HEK293 (cell line): ENCODE results near the gene SUPT5H.

Experiments used
- HOXA7 ChIP-seq: sonication (generic); formaldehyde crosslinking; IDR thresholded peaks from 2 replicates; pipeline ENCODE4 v1.8.1; 2022; ENCODE audit warnings: missing genetic modification reagents, borderline replicate concordance
- HOXD13 ChIP-seq: sonication (generic); formaldehyde crosslinking; IDR thresholded peaks from 2 replicates; pipeline ENCODE4 v1.8.0; 2022; ENCODE audit warnings: missing genetic modification reagents, borderline replicate concordance
- KLF16 ChIP-seq: fragments of 450-650 bp; formaldehyde crosslinking; IDR thresholded peaks from 2 replicates; pipeline ENCODE4 v1.5.1; 2017; ENCODE audit warnings: missing biosample characterization, missing genetic modification characterization
- PRDM1 ChIP-seq: fragments of 450-650 bp; formaldehyde crosslinking; IDR thresholded peaks from 2 replicates; pipeline ENCODE4; 2016; ENCODE audit warnings: missing biosample characterization, missing genetic modification characterization
- SETDB1 ChIP-seq: IDR thresholded peaks from one replicate; pipeline ENCODE4 v1.6.1; 2017; ENCODE audit warnings: mild to moderate bottlenecking, low read length, moderate library complexity, mixed read lengths; ENCODE audit not compliant: insufficient read length
- YY2 ChIP-seq: fragments of 450-650 bp; formaldehyde crosslinking; IDR thresholded peaks from 2 replicates; pipeline ENCODE4 v1.5.1; 2016; ENCODE audit warnings: missing biosample characterization, missing genetic modification characterization
- ZBTB17 ChIP-seq: fragments of 450-650 bp; formaldehyde crosslinking; IDR thresholded peaks from 2 replicates; pipeline ENCODE4 v1.5.1; 2016; ENCODE audit warnings: missing biosample characterization, missing genetic modification characterization
- ZBTB20 ChIP-seq: fragments of 450-650 bp; formaldehyde crosslinking; IDR thresholded peaks from 2 replicates; pipeline ENCODE4 v1.5.1; 2016; ENCODE audit warnings: missing biosample characterization, missing genetic modification characterization
- ZBTB21 ChIP-seq: fragments of 450-650 bp; formaldehyde crosslinking; IDR thresholded peaks from 2 replicates; pipeline ENCODE4 v1.5.1; 2017; ENCODE audit warnings: missing biosample characterization, missing genetic modification characterization
- ZEB2 ChIP-seq: fragments of 450-650 bp; formaldehyde crosslinking; IDR thresholded peaks from 2 replicates; pipeline ENCODE4 v1.5.1; 2016; ENCODE audit warnings: missing biosample characterization, missing genetic modification characterization
- ZNF16 ChIP-seq: fragments of 450-650 bp; formaldehyde crosslinking; IDR thresholded peaks from 2 replicates; pipeline ENCODE4 v1.5.1; 2016; ENCODE audit warnings: low read depth, missing biosample characterization, missing genetic modification characterization
- ZNF2 ChIP-seq: fragments of 450-650 bp; formaldehyde crosslinking; IDR thresholded peaks from 2 replicates; pipeline ENCODE4 v1.5.1; 2016; ENCODE audit warnings: missing biosample characterization, missing genetic modification characterization
- ZNF248 ChIP-seq: fragments of 450-650 bp; formaldehyde crosslinking; IDR thresholded peaks from 2 replicates; pipeline ENCODE4 v1.5.1; 2017; ENCODE audit warnings: missing biosample characterization, missing genetic modification characterization
- ZNF501 ChIP-seq: fragments of 450-650 bp; formaldehyde crosslinking; IDR thresholded peaks from 2 replicates; pipeline ENCODE4 v1.5.1; 2016; ENCODE audit warnings: missing biosample characterization, missing genetic modification characterization
- ZNF530 ChIP-seq: fragments of 450-650 bp; formaldehyde crosslinking; IDR thresholded peaks from 2 replicates; pipeline ENCODE4 v1.5.1; 2016; ENCODE audit warnings: low read depth, missing biosample characterization, missing genetic modification characterization
- ZNF549 ChIP-seq: fragments of 450-650 bp; IDR thresholded peaks from 2 replicates; pipeline ENCODE4 v1.5.1; 2018; ENCODE audit warnings: missing biosample characterization, missing genetic modification characterization, mild to moderate bottlenecking, inconsistent platforms, moderate library complexity
- ZNF600 ChIP-seq: fragments of 450-650 bp; formaldehyde crosslinking; IDR thresholded peaks from 2 replicates; pipeline ENCODE4 v1.5.1; 2016; ENCODE audit warnings: missing biosample characterization, missing genetic modification characterization
- ZNF629 ChIP-seq: fragments of 450-650 bp; formaldehyde crosslinking; IDR thresholded peaks from 2 replicates; pipeline ENCODE4 v1.5.1; 2017; ENCODE audit warnings: missing biosample characterization, missing genetic modification characterization
- ZNF664 ChIP-seq: fragments of 450-650 bp; formaldehyde crosslinking; IDR thresholded peaks from 2 replicates; pipeline ENCODE4 v1.5.1; 2016; ENCODE audit warnings: missing biosample characterization, missing genetic modification characterization
- ZNF701 ChIP-seq: fragments of 450-650 bp; formaldehyde crosslinking; IDR thresholded peaks from 2 replicates; pipeline ENCODE4 v1.5.1; 2016; ENCODE audit warnings: missing biosample characterization, missing genetic modification characterization
- ZNF707 ChIP-seq: fragments of 450-650 bp; formaldehyde crosslinking; IDR thresholded peaks from 2 replicates; pipeline ENCODE4 v1.5.1; 2016; ENCODE audit warnings: missing biosample characterization, missing genetic modification characterization
- ZNF777 ChIP-seq: fragments of 450-650 bp; formaldehyde crosslinking; IDR thresholded peaks from 2 replicates; pipeline ENCODE4 v1.5.1; 2017; ENCODE audit warnings: missing biosample characterization, missing genetic modification characterization, borderline replicate concordance
- ZNF792 ChIP-seq: fragments of 450-650 bp; formaldehyde crosslinking; IDR thresholded peaks from 2 replicates; pipeline ENCODE4 v1.5.1; 2016; ENCODE audit warnings: missing biosample characterization, missing genetic modification characterization
- ZSCAN16 ChIP-seq: fragments of 450-650 bp; formaldehyde crosslinking; IDR thresholded peaks from 2 replicates; pipeline ENCODE4 v1.5.1; 2016; ENCODE audit warnings: missing biosample characterization, missing genetic modification characterization
- ZXDB ChIP-seq: fragments of 450-650 bp; formaldehyde crosslinking; IDR thresholded peaks from 2 replicates; pipeline ENCODE4 v1.5.1; 2016; ENCODE audit warnings: missing biosample characterization, missing genetic modification characterization
- TF ChIP-seq, protein P1 (sequence below): fragments of 450-650 bp; formaldehyde crosslinking; conservative IDR thresholded peaks from 2 replicates; pipeline ENCODE4 v1.5.1; 2016; ENCODE audit warnings: low read depth, missing biosample characterization, missing genetic modification characterization
- TF ChIP-seq, protein P2 (sequence below): fragments of 450-650 bp; formaldehyde crosslinking; IDR thresholded peaks from 2 replicates; pipeline ENCODE4 v1.5.1; 2016; ENCODE audit warnings: missing biosample characterization, missing genetic modification characterization
- TF ChIP-seq, protein P3 (sequence below): fragments of 450-650 bp; formaldehyde crosslinking; optimal IDR thresholded peaks from 2 replicates; pipeline ENCODE3; 2016; ENCODE audit warnings: missing biosample characterization, mild to moderate bottlenecking, missing genetic modification characterization
- TF ChIP-seq, protein P4 (sequence below): fragments of 450-650 bp; formaldehyde crosslinking; IDR thresholded peaks from 2 replicates; pipeline ENCODE4 v1.5.1; 2016; ENCODE audit warnings: missing biosample characterization, missing genetic modification characterization
- TF ChIP-seq, protein P5 (sequence below): fragments of 450-650 bp; formaldehyde crosslinking; IDR thresholded peaks from 2 replicates; pipeline ENCODE4 v1.5.1; 2017; ENCODE audit warnings: missing biosample characterization, mild to moderate bottlenecking, missing genetic modification characterization, moderate library complexity
- TF ChIP-seq, protein P6 (sequence below): fragments of 450-650 bp; formaldehyde crosslinking; IDR thresholded peaks from 2 replicates; pipeline ENCODE4 v1.5.1; 2016; ENCODE audit warnings: missing biosample characterization, missing genetic modification characterization

The SUPT5H gene

DNA sequence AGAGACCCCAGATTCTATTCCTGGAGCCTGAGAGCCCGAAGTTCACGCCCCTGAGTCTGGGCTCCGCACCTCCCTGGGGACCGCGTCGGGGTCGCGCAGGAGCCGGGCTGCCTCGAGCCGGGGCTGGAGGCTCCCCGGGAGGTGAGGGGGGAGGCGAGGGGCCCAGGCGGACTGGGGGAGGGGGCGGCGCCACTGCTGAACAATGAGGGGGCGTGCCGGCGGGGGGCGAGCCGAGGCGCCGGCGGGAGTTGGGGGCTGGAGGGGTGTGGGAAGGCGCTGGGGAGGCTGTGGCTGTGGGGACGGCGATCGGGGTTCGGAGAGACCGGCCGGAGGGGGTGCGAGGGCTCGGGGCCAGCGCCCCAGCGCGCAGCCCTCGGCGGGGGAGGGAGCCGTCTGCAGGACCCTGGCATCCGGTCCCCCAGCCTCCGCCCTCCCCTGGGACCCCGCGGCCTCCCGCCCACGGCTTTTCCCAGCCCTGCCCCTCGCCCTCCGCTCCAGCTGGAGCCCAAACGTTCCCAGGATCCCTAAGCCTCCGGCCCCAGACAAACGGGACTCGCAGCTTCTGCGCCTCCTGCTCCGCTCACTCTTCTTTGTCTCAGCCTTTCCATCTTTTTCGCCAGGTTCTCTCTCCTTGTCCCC lies 32.0 kb upstream of the SUPT5H start (continued):
- TF ChIP-seq, protein P1, sequence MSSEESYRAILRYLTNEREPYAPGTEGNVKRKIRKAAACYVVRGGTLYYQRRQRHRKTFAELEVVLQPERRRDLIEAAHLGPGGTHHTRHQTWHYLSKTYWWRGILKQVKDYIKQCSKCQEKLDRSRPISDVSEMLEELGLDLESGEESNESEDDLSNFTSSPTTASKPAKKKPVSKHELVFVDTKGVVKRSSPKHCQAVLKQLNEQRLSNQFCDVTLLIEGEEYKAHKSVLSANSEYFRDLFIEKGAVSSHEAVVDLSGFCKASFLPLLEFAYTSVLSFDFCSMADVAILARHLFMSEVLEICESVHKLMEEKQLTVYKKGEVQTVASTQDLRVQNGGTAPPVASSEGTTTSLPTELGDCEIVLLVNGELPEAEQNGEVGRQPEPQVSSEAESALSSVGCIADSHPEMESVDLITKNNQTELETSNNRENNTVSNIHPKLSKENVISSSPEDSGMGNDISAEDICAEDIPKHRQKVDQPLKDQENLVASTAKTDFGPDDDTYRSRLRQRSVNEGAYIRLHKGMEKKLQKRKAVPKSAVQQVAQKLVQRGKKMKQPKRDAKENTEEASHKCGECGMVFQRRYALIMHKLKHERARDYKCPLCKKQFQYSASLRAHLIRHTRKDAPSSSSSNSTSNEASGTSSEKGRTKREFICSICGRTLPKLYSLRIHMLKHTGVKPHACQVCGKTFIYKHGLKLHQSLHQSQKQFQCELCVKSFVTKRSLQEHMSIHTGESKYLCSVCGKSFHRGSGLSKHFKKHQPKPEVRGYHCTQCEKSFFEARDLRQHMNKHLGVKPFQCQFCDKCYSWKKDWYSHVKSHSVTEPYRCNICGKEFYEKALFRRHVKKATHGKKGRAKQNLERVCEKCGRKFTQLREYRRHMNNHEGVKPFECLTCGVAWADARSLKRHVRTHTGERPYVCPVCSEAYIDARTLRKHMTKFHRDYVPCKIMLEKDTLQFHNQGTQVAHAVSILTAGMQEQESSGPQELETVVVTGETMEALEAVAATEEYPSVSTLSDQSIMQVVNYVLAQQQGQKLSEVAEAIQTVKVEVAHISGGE (tag by site-specific recombination) = peak; percentile 65
- TF ChIP-seq, protein P2, sequence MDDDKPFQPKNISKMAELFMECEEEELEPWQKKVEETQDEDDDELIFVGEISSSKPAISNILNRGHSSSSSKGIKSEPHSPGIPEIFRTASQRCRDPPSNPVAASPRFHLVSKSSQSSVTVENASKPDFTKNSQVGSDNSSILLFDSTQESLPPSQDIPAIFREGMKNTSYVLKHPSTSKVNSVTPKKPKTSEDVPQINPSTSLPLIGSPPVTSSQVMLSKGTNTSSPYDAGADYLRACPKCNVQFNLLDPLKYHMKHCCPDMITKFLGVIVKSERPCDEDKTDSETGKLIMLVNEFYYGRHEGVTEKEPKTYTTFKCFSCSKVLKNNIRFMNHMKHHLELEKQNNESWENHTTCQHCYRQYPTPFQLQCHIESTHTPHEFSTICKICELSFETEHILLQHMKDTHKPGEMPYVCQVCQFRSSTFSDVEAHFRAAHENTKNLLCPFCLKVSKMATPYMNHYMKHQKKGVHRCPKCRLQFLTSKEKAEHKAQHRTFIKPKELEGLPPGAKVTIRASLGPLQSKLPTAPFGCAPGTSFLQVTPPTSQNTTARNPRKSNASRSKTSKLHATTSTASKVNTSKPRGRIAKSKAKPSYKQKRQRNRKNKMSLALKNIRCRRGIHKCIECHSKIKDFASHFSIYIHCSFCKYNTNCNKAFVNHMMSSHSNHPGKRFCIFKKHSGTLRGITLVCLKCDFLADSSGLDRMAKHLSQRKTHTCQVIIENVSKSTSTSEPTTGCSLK (tag by site-specific recombination) = no peak
- TF ChIP-seq ZNF16 (tag by site-specific recombination) (no peak), ZNF707 (tag by site-specific recombination) (no peak), ZNF777 (tag by site-specific recombination) (no peak), ZNF600 (tag by site-specific recombination) (no peak), ZBTB21 (tag by site-specific recombination) (peak; percentile 19; the same call in 1 of the 2 replicates), ZNF501 (tag by site-specific recombination) (no peak), ZBTB20 (no peak; the same call in 1 of the 2 replicates), KLF16 (tag by site-specific recombination) (peak; percentile 47; the same call in 1 of the 2 replicates), ZNF248 (tag by site-specific recombination) (no peak), ZNF792 (tag by site-specific recombination) (no peak), ZNF2 (tag by site-specific recombination) (no peak), ZSCAN16 (tag by site-specific recombination) (no peak), HOXA7 (CRISPR knock-in tag) (no peak), SETDB1 (no peak), ZEB2 (no peak; the same call in 1 of the 2 replicates), ZNF549 (tag by site-specific recombination) (no peak), YY2 (tag by site-specific recombination) (no peak), ZNF530 (no peak), ZBTB17 (tag by site-specific recombination) (no peak), ZNF629 (no peak), ZNF701 (tag by site-specific recombination) (no peak), PRDM1 (tag by site-specific recombination) (no peak), ZXDB (tag by site-specific recombination) (0 out of 2 replicates have a peak, but pooled peaks have one; percentile 9), ZNF664 (tag by site-specific recombination) (no peak), HOXD13 (CRISPR knock-in tag) (no peak)
- TF ChIP-seq, protein P3, sequence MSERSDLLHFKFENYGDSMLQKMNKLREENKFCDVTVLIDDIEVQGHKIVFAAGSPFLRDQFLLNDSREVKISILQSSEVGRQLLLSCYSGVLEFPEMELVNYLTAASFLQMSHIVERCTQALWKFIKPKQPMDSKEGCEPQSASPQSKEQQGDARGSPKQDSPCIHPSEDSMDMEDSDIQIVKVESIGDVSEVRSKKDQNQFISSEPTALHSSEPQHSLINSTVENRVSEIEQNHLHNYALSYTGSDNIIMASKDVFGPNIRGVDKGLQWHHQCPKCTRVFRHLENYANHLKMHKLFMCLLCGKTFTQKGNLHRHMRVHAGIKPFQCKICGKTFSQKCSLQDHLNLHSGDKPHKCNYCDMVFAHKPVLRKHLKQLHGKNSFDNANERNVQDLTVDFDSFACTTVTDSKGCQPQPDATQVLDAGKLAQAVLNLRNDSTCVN (tag by site-specific recombination) = peak; percentile 75
- TF ChIP-seq, protein P4, sequence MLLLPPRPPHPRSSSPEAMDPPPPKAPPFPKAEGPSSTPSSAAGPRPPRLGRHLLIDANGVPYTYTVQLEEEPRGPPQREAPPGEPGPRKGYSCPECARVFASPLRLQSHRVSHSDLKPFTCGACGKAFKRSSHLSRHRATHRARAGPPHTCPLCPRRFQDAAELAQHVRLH (tag by site-specific recombination) = no peak
- TF ChIP-seq, protein P5, sequence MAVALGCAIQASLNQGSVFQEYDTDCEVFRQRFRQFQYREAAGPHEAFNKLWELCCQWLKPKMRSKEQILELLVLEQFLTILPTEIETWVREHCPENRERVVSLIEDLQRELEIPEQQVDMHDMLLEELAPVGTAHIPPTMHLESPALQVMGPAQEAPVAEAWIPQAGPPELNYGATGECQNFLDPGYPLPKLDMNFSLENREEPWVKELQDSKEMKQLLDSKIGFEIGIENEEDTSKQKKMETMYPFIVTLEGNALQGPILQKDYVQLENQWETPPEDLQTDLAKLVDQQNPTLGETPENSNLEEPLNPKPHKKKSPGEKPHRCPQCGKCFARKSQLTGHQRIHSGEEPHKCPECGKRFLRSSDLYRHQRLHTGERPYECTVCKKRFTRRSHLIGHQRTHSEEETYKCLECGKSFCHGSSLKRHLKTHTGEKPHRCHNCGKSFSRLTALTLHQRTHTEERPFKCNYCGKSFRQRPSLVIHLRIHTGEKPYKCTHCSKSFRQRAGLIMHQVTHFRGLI = no peak; the same call in 1 of the 2 replicates
- TF ChIP-seq, protein P6, sequence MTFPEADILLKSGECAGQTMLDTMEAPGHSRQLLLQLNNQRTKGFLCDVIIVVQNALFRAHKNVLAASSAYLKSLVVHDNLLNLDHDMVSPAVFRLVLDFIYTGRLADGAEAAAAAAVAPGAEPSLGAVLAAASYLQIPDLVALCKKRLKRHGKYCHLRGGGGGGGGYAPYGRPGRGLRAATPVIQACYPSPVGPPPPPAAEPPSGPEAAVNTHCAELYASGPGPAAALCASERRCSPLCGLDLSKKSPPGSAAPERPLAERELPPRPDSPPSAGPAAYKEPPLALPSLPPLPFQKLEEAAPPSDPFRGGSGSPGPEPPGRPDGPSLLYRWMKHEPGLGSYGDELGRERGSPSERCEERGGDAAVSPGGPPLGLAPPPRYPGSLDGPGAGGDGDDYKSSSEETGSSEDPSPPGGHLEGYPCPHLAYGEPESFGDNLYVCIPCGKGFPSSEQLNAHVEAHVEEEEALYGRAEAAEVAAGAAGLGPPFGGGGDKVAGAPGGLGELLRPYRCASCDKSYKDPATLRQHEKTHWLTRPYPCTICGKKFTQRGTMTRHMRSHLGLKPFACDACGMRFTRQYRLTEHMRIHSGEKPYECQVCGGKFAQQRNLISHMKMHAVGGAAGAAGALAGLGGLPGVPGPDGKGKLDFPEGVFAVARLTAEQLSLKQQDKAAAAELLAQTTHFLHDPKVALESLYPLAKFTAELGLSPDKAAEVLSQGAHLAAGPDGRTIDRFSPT (tag by site-specific recombination) = peak; percentile 69; the same call in 1 of the 2 replicates
